ENCODE measurements around the gene NADK. TPM values are rescaled to one million over a fixed set of nuclear protein-coding genes. Genes with fewer than 3 reads are reported as not detected.

Gene NADK
- total and polyA plus RNA-seq, 2 donors from 2014 or later = 37.9 to 76.3 TPM

GRCh38 chr1:1817221-1817620, 39.0 kb upstream of the NADK start:
- no peak overlapping the region for H3K27ac ChIP-seq (ENCODE audit: low read depth in 2 of 2, low read length in 2 of 2)
- H3K4me3 ChIP-seq (ENCODE audit: low read length in 3 of 3) = no peak overlapping the region
- FAIRE-seq (no peak), DNase-seq (no peak)
- no peak overlapping the region for H3K9ac ChIP-seq (ENCODE audit: low read length in 3 of 3)
- no peaks in the 10 kb centered on the region for H3K4me1 ChIP-seq (ENCODE audit: control insufficient read depth in 2 of 3, insufficient read depth in 2 of 3, low read depth in 1 of 3, low read length in 3 of 3)
- H3K9me3 ChIP-seq (ENCODE audit: control insufficient read depth in 2 of 3, insufficient read depth in 1 of 3, low read length in 3 of 3) = no peaks in the 10 kb centered on the region
- intact Hi-C loops (cut with DNase I) = no loop called here
- no peak for TF ChIP-seq CTCF (IDR thresholded peaks at IDR 0.05; ENCODE audit: borderline replicate concordance, extremely low read depth, insufficient read depth)
- H3K36me3 ChIP-seq (ENCODE audit: control insufficient read depth in 2 of 3, insufficient read depth in 3 of 3, low read length in 3 of 3) = peaks cover 11 to 40% (median 22%) of the 10 kb centered on the region in 3 donors
- no peaks in the 10 kb centered on the region for H3K27me3 ChIP-seq (ENCODE audit: control insufficient read depth, insufficient read depth, low read length)

- H3K27me3 ChIP-seq (ENCODE audit: control insufficient read depth, insufficient read depth, low read length) = no peaks in the 10 kb centered on the region
- H3K27ac ChIP-seq (ENCODE audit: low read depth in 2 of 2, low read length in 2 of 2) = no peak overlapping the region
- H3K36me3 ChIP-seq (ENCODE audit: control insufficient read depth in 2 of 3, insufficient read depth in 3 of 3, low read length in 3 of 3) = peaks cover 11 to 34% (median 22%) of the 10 kb centered on the region in 3 donors
- no peaks in the 10 kb centered on the region for H3K9me3 ChIP-seq (ENCODE audit: control insufficient read depth in 2 of 3, insufficient read depth in 1 of 3, low read length in 3 of 3)
- FAIRE-seq (no peak), DNase-seq (no peak)
- intact Hi-C loops (cut with DNase I) = no loop called here
- H3K4me3 ChIP-seq (ENCODE audit: low read length in 3 of 3) = no peak overlapping the region
- H3K9ac ChIP-seq (ENCODE audit: low read length in 3 of 3) = no peak overlapping the region
- TF ChIP-seq CTCF (IDR thresholded peaks at IDR 0.05; ENCODE audit: borderline replicate concordance, extremely low read depth, insufficient read depth) = no peak
- H3K4me1 ChIP-seq (ENCODE audit: control insufficient read depth in 2 of 3, insufficient read depth in 2 of 3, low read depth in 1 of 3, low read length in 3 of 3) = no peaks in the 10 kb centered on the region
These were observed 37.5 kb upstream of the NADK start for GRCh38 chr1:1815606-1816281.

GRCh38 chr1:1809489-1809888, 31.2 kb upstream of the NADK start:
- Histone ChIP-seq H3K9me3 (ENCODE audit: control insufficient read depth in 2 of 3, insufficient read depth in 1 of 3, low read length in 3 of 3) (no peaks in the 10 kb centered on the region), H3K27me3 (ENCODE audit: control insufficient read depth, insufficient read depth, low read length) (no peaks in the 10 kb centered on the region), H3K27ac (ENCODE audit: low read depth in 2 of 2, low read length in 2 of 2) (no peak overlapping the region), H3K4me3 (ENCODE audit: low read length in 3 of 3) (no peak overlapping the region), H3K36me3 (ENCODE audit: control insufficient read depth in 2 of 3, insufficient read depth in 3 of 3, low read length in 3 of 3) (peaks cover 4 to 25% (median 12%) of the 10 kb centered on the region in 3 donors), H3K9ac (ENCODE audit: low read length in 3 of 3) (no peak overlapping the region), H3K4me1 (ENCODE audit: control insufficient read depth in 2 of 3, insufficient read depth in 2 of 3, low read depth in 1 of 3, low read length in 3 of 3) (no peaks in the 10 kb centered on the region)
- TF ChIP-seq CTCF (IDR thresholded peaks at IDR 0.05; ENCODE audit: borderline replicate concordance, extremely low read depth, insufficient read depth) = no peak
- no peak for FAIRE-seq
- no peak for DNase-seq
- intact Hi-C loops (cut with DNase I) = no loop called here

GRCh38 chr1:1808206-1808605, 29.9 kb upstream of the NADK start:
- Histone ChIP-seq H3K27me3 (ENCODE audit: control insufficient read depth, insufficient read depth, low read length) (no peaks in the 10 kb centered on the region), H3K27ac (ENCODE audit: low read depth in 2 of 2, low read length in 2 of 2) (no peak overlapping the region), H3K9me3 (ENCODE audit: control insufficient read depth in 2 of 3, insufficient read depth in 1 of 3, low read length in 3 of 3) (no peaks in the 10 kb centered on the region), H3K4me1 (ENCODE audit: control insufficient read depth in 2 of 3, insufficient read depth in 2 of 3, low read depth in 1 of 3, low read length in 3 of 3) (no peaks in the 10 kb centered on the region), H3K4me3 (ENCODE audit: low read length in 3 of 3) (no peak overlapping the region), H3K9ac (ENCODE audit: low read length in 3 of 3) (no peak overlapping the region), H3K36me3 (ENCODE audit: control insufficient read depth in 2 of 3, insufficient read depth in 3 of 3, low read length in 3 of 3) (peaks cover 4 to 18% (median 12%) of the 10 kb centered on the region in 3 donors)
- no peak for FAIRE-seq
- DNase-seq = no peak
- TF ChIP-seq CTCF (IDR thresholded peaks at IDR 0.05; ENCODE audit: borderline replicate concordance, extremely low read depth, insufficient read depth) = no peak
- intact Hi-C loops (cut with DNase I) = no loop called here
